Dermis lymphatic vessel endothelial cell (primary cell): Measurements from ENCODE around the gene TTI1. TPM values are rescaled to one million over a fixed set of nuclear protein-coding genes. Genes with fewer than 3 reads are reported as not detected.

ENCODE experiments used
- total RNA-seq: library from RNA; depleted of rRNA; stranded (reverse); fragments of >200 nt; gene quantifications from 2 replicates; pipeline ENCODE4 v1.2.1, GENCODE V29; 2014

The TTI1 gene
- total RNA-seq, result 11.6 and 16.2 TPM in 2 replicates

GRCh38 chr20:38033330-38034107, at the start of gene TTI1, which contains the start of gene RPRD1B:
TTI1 (minus strand) TSS chr20:38033456; CDS start chr20:38013816, 19,640 bp downstream.
RPRD1B (plus strand) TSS chr20:38033746; CDS start chr20:38033948, 202 bp downstream.

Other genes starting within 250 kb of the TTI1 start
- not detected in 2 replicates for gene VSTM2L, start 130.3 kb downstream of the TTI1 start, total RNA-seq
- 14.8 and 15.6 TPM in 2 replicates for gene RPRD1B, start 290 bp upstream of the TTI1 start, total RNA-seq
- gene TGM2, start 131.8 kb upstream of the TTI1 start, total RNA-seq, result 227 and 334 TPM in 2 replicates
- 0.09 and 0.22 TPM in 2 replicates for gene KIAA1755, start 227.3 kb upstream of the TTI1 start, total RNA-seq